KMS-11 (cell line): Measurements from ENCODE around the gene FBXL17.

Source experiments
- H2AFZ ChIP-seq: fragments of 200-600 bp; sonication (generic); 2 replicates; pipeline ENCODE4 v1.6.1; 2016; ENCODE audit warnings: antibody characterized with exemption, mixed run types, low read depth
- H3K27ac ChIP-seq: fragments of 200-600 bp; sonication (generic); 2 replicates; pipeline ENCODE4 v1.6.1; 2016; ENCODE audit warnings: mild to moderate bottlenecking, mixed run types
- H3K27me3 ChIP-seq: fragments of 200-600 bp; sonication (generic); 2 replicates; pipeline ENCODE4 v1.6.1; 2017; ENCODE audit warnings: mild to moderate bottlenecking, low read depth, mixed run types, moderate library complexity; ENCODE audit not compliant: insufficient read depth
- H3K36me3 ChIP-seq: fragments of 200-600 bp; sonication (generic); 2 replicates; pipeline ENCODE4 v1.6.1; 2017; ENCODE audit warnings: mild to moderate bottlenecking, mixed run types; ENCODE audit not compliant: insufficient read depth
- H3K4me1 ChIP-seq: fragments of 200-600 bp; sonication (generic); 2 replicates; pipeline ENCODE4 v1.6.1; 2016; ENCODE audit warnings: mild to moderate bottlenecking, low read depth, mixed run types; ENCODE audit not compliant: poor library complexity, severe bottlenecking
- H3K4me2 ChIP-seq: fragments of 200-600 bp; sonication (generic); 2 replicates; pipeline ENCODE4 v1.7.0; 2016; ENCODE audit warnings: mild to moderate bottlenecking, mixed run types
- H3K4me3 ChIP-seq: fragments of 200-600 bp; sonication (generic); IDR thresholded peaks from 2 replicates; pipeline ENCODE4 v1.6.1; 2017; ENCODE audit warnings: low read depth, low read length, mixed read lengths; ENCODE audit not compliant: insufficient read depth
- H3K79me2 ChIP-seq: fragments of 200-600 bp; sonication (generic); 2 replicates; pipeline ENCODE4 v1.6.1; 2016; ENCODE audit warnings: low read depth, mixed run types; ENCODE audit not compliant: insufficient read depth
- H3K9ac ChIP-seq: fragments of 200-600 bp; sonication (generic); 2 replicates; pipeline ENCODE4 v1.6.1; 2016; ENCODE audit warnings: mild to moderate bottlenecking, mixed run types
- H4K20me1 ChIP-seq: fragments of 200-600 bp; sonication (generic); 2 replicates; pipeline ENCODE4 v1.6.1; 2016; ENCODE audit warnings: mild to moderate bottlenecking, mixed run types; ENCODE audit not compliant: insufficient read depth
- CTCF ChIP-seq: fragments of 200-600 bp; sonication (generic); conservative IDR thresholded peaks from 2 replicates; pipeline ENCODE4 v1.6.1; 2017; ENCODE audit warnings: low read depth, mild to moderate bottlenecking, antibody characterized with exemption, low read length, moderate library complexity, mixed read lengths

Gene FBXL17

GRCh38 chr5:108375768-108376167 is 6.1 kb downstream of the FBXL17 start:
- H2AFZ ChIP-seq, result no peak overlapping the region
- peaks cover 11% of the 10 kb centered on the region; the same call in 1 of the 2 replicates for H3K79me2 ChIP-seq
- no peak for TF ChIP-seq CTCF
- H3K27me3 ChIP-seq, result no peaks in the 10 kb centered on the region
- no peak overlapping the region for H3K4me3 ChIP-seq
- no peaks in the 10 kb centered on the region for H4K20me1 ChIP-seq
- no peak overlapping the region for H3K4me2 ChIP-seq
- no peak overlapping the region for H3K27ac ChIP-seq
- H3K9ac ChIP-seq, result no peak overlapping the region
- peaks cover 15% of the 10 kb centered on the region for H3K4me1 ChIP-seq
- no peaks in the 10 kb centered on the region for H3K36me3 ChIP-seq

- H2AFZ ChIP-seq, result no peak overlapping the region
- no peak overlapping the region for H3K9ac ChIP-seq
- H3K27me3 ChIP-seq, result no peaks in the 10 kb centered on the region
- TF ChIP-seq CTCF, result no peak
- H3K36me3 ChIP-seq, result no peaks in the 10 kb centered on the region
- no peak overlapping the region for H3K4me2 ChIP-seq
- no peak overlapping the region for H3K4me3 ChIP-seq
- no peak overlapping the region for H3K27ac ChIP-seq
- H3K79me2 ChIP-seq, result 0 out of 2 replicates have a peak, but pooled peaks cover 2% of the 10 kb centered on the region
- no peaks in the 10 kb centered on the region for H4K20me1 ChIP-seq
- no peaks in the 10 kb centered on the region for H3K4me1 ChIP-seq
These were observed 8.5 kb downstream of the FBXL17 start for GRCh38 chr5:108373426-108373825.

GRCh38 chr5:108372369-108372768 is 9.5 kb downstream of the FBXL17 start:
- Histone ChIP-seq H3K9ac (no peak overlapping the region), H2AFZ (no peak overlapping the region), H3K79me2 (no peaks in the 10 kb centered on the region), H3K4me2 (no peak overlapping the region), H3K27me3 (no peaks in the 10 kb centered on the region), H3K4me3 (no peak overlapping the region), H3K36me3 (no peaks in the 10 kb centered on the region), H3K4me1 (no peaks in the 10 kb centered on the region), H3K27ac (no peak overlapping the region), H4K20me1 (no peaks in the 10 kb centered on the region)
- TF ChIP-seq CTCF, result no peak

- H3K27me3 ChIP-seq, result no peaks in the 10 kb centered on the region
- H3K27ac ChIP-seq, result no peak overlapping the region
- no peaks in the 10 kb centered on the region for H3K36me3 ChIP-seq
- no peak overlapping the region for H3K4me3 ChIP-seq
- H3K4me1 ChIP-seq, result peaks cover 3% of the 10 kb centered on the region
- H3K79me2 ChIP-seq, result no peaks in the 10 kb centered on the region
- H2AFZ ChIP-seq, result no peak overlapping the region
- H3K9ac ChIP-seq, result no peak overlapping the region
- H4K20me1 ChIP-seq, result no peaks in the 10 kb centered on the region
- H3K4me2 ChIP-seq, result no peak overlapping the region
- no peak for TF ChIP-seq CTCF
These were observed 10.6 kb downstream of the FBXL17 start for GRCh38 chr5:108371263-108371662.
